Urinary bladder (tissue), 4 donors: ENCODE data around the gene SNAPIN. TPM values are rescaled to one million over a fixed set of nuclear protein-coding genes. Genes with fewer than 3 reads are reported as not detected.

Experiments
- DNase-seq: peaks from one replicate; pipeline ENCODE4 v3.0.0-alpha.2; 2015; ENCODE audit errors: extremely low spot score
- H3K27ac ChIP-seq: one replicate; pipeline ENCODE4 v1.5.1; 2013; ENCODE audit warnings: low read depth, mild to moderate bottlenecking, moderate library complexity
- H3K36me3 ChIP-seq: one replicate; pipeline ENCODE4 v1.6.1; 2013; ENCODE audit warnings: mild to moderate bottlenecking, moderate library complexity; ENCODE audit not compliant: insufficient read depth
- H3K4me1 ChIP-seq: one replicate; pipeline ENCODE4 v1.6.1; 2013; ENCODE audit warnings: mild to moderate bottlenecking, moderate library complexity; ENCODE audit not compliant: insufficient read depth
- H3K4me3 ChIP-seq: one replicate; pipeline ENCODE4 v1.5.1; 2013; ENCODE audit warnings: low read depth, low read length
- WGBS: extraction: QIAGEN DNeasy Blood & Tissue Kit; methylation state at CpG from one replicate; pipeline ENCODE4 v1.1.7; 2013; 5-methylcytosine and 5-hydroxymethylcytosine counted together
- polyA plus RNA-seq: library from polyadenylated mRNA; stranded (reverse); fragments of 200-250 nt; gene quantifications from one replicate; pipeline ENCODE4 v1.2.3, GENCODE V29; 2013
- total RNA-seq: library from RNA; depleted of rRNA; stranded (reverse); fragments of >200 nt; gene quantifications from one replicate; pipeline ENCODE4 v1.2.3, GENCODE V29; 2014
- donor health status: healthy with polysubstance abuse.
- donor health status: healthy.

Gene SNAPIN
- total and polyA plus RNA-seq, 2 donors: 36.9 to 55.9 TPM

GRCh38 chr1:153616144-153616916, 42.2 kb upstream of the SNAPIN start, which contains the start of gene S100A14:
S100A14 (minus strand) TSS chr1:153616325; CDS start chr1:153615858, 467 bp downstream.
- no peak for DNase-seq
- 69% methylated on average over 10 of the region's 10 CpGs for WGBS
- Histone ChIP-seq H3K36me3 (peaks cover 2% of the 10 kb centered on the region), H3K4me3 (no peak within 1 kb of the TSS), H3K27ac (peak within 1 kb of the TSS; percentile 13), H3K4me1 (no peaks in the 10 kb centered on the region)

GRCh38 chr1:153616917-153617311, 41.6 kb upstream of the SNAPIN start:
- WGBS: 68% methylated on average over 5 of the region's 5 CpGs
- no peak overlapping the region for H3K27ac ChIP-seq
- peaks cover 2% of the 10 kb centered on the region for H3K36me3 ChIP-seq
- DNase-seq: no peak
- H3K4me3 ChIP-seq: no peak overlapping the region
- H3K4me1 ChIP-seq: no peaks in the 10 kb centered on the region

- Histone ChIP-seq H3K4me3 (no peak overlapping the region), H3K27ac (no peak overlapping the region), H3K36me3 (peaks cover 2% of the 10 kb centered on the region), H3K4me1 (no peaks in the 10 kb centered on the region)
- DNase-seq: no peak
- 62% methylated on average over 6 of the region's 6 CpGs for WGBS
These were observed 40.8 kb upstream of the SNAPIN start for GRCh38 chr1:153617663-153618062.

DNA sequence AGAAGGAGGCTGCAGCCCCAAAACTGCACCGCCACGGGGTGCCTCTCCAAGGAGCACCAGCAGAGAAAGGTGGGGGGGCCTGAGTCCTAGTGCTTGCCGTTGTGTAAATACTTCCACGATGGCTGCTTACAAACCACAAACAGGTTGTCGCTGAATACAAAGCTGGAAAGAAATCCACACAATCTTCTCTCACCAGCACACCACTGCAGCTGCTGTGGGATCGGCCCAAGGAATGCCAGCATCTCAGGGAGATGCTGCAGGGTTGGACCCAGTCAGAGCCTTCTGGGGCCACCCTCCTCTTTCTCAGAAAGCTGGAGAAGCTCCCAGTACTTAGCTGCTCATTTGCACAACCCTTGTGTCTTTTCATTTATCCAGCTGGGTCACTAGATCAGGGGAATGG, 39.3 kb upstream of the SNAPIN start:
- H3K4me3 ChIP-seq: no peak overlapping the region
- no peak for DNase-seq
- peaks cover 2% of the 10 kb centered on the region for H3K36me3 ChIP-seq
- 95% methylated on average over 6 of the region's 6 CpGs for WGBS
- no peaks in the 10 kb centered on the region for H3K4me1 ChIP-seq
- no peak overlapping the region for H3K27ac ChIP-seq

DNA sequence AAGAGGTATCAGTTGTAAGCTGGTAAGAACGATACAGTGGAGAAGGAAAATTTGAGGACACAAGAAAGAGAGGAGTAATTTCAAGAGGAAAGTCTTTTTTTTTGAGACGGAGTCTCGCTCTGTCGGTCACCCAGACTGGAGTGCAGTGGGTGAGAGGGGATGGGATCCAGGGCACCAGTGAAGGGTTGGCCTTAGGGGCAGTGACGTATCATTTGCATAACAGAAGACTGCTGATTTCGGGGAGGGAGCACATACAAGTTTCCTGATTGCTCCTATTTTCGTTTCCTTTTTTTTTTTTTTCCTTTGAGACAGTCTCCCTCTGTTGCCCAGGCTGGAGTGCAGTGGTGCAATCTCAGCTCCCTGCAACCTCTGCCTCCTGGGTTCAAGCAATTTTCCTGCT, 35.4 kb upstream of the SNAPIN start:
- 80% methylated on average over 7 of the region's 7 CpGs for WGBS
- Histone ChIP-seq H3K4me1 (peaks cover 2% of the 10 kb centered on the region), H3K4me3 (no peak overlapping the region), H3K27ac (no peak overlapping the region), H3K36me3 (peaks cover 2% of the 10 kb centered on the region)
- no peak for DNase-seq

DNA sequence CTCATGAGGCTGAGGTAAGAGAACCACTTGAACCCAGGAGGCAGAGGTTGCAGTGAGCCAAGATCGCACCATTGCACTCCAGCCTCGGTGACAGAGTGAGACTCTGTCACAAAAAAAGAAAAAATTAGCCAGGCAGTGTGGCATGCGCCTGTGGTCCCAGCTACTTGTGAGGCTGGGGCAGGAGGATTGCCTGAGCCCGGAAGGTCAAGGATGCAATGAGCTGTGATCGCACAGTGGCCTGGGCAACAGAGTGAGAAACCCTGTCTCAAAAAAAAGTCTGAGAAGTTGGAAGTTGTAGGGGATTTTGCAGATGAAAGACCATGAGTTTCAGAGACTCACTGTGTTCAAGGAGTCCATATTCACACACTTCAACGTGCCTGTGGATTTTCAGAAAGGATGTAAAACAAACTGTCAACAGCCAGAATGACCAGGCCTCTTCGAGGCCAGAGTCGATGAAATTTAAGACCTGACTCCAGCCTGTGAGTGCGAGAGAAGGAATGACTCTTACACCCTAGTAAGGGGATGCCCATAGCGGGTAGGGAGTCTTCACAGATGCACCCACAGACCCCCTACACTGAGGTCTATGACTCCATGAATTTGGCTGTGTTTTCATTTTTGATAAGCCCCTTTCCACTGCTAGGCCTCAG, 33.4 kb upstream of the SNAPIN start:
- DNase-seq: no peak
- Histone ChIP-seq H3K36me3 (no peaks in the 10 kb centered on the region), H3K4me1 (peaks cover 2% of the 10 kb centered on the region), H3K4me3 (no peak overlapping the region), H3K27ac (no peak overlapping the region)
- 62% methylated on average over 10 of the region's 10 CpGs for WGBS

DNA sequence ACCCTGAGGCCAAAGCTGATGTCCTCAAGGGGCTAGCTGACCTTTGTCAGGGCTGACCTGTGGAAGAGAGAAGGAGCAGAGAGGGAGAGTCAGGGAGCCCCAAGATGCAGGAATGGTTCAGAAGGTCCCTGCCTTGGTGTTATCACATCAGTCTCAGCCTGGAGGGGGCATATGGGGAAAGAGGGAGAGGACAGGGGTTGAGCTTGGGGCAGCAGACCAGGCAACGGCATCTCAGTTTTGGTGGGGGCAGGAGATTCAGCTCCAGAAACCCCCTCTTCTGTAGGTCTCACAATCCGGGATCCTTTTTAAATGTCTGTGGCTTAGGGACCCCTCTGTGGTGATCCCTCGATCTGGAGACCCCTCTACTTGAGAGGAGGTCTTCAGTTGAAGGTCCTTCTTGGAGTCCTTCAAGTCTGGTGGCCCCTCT, 32.0 kb upstream of the SNAPIN start:
- Histone ChIP-seq H3K36me3 (no peaks in the 10 kb centered on the region), H3K27ac (peak overlapping the region; percentile 90), H3K4me1 (peaks cover 2% of the 10 kb centered on the region), H3K4me3 (peak overlapping the region; percentile 47)
- WGBS: 48% methylated on average over 3 of the region's 3 CpGs
- DNase-seq: no peak

DNA sequence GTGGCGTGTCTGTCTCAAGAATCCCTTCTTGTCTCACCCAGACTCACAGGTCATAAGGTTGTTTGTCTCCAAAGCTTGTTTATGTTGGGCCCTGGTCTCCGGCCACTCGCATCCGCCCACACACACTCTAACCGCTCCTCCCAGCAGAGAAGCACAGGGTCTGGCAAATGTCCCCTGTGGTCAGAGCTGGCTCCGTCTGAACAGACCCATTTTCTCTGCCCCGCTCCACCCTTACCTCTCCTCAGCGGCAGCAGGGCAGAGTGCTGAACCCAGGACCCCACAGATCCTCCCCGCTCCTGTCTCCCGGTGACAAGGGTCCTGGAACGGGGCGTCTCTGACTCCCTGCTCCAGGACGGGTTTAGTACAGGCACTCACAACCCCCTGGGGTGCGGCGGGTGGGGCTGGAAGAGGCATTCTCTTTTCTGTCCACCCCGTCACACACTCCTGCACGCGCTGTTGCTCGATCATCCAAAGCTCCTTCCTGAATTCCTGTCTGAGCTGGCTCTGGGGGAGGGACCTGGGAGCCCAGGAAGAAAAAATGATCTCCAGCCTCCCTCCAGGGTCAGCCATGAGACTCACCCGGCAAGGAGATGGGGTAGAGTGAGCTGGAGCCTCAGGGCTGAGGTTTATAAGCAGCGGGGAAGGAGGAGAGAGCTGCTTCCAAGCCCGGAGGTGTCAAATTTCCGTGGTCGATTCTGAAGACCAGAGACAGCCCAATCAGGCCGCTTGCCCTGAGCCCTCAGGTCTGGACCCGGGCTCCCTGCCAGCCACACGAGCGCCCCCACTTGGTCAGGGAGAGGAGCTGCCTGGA, 31.4 kb upstream of the SNAPIN start, which contains the start of gene S100A13:
S100A13 (minus strand) TSS at position 602 of the 811 bp plus-strand sequence. CDS start 1,033 bp downstream, outside the sequence.
- Histone ChIP-seq H3K4me1 (peaks cover 2% of the 10 kb centered on the region), H3K27ac (peak within 1 kb of the TSS; percentile 90), H3K36me3 (no peaks in the 10 kb centered on the region), H3K4me3 (peak within 1 kb of the TSS; percentile 47)
- no peak for DNase-seq
- WGBS: 8% methylated on average over 28 of the region's 28 CpGs

GRCh38 chr1:153627715-153628626, 30.5 kb upstream of the SNAPIN start, which contains the start of gene S100A1:
S100A1 (plus strand) TSS chr1:153628434; CDS start chr1:153630522, 2,088 bp downstream.
- DNase-seq: no peak
- Histone ChIP-seq H3K36me3 (no peaks in the 10 kb centered on the region), H3K27ac (peak within 1 kb of the TSS; percentile 90), H3K4me1 (peaks cover 2% of the 10 kb centered on the region), H3K4me3 (peak within 1 kb of the TSS; percentile 47)
- 69% methylated on average over 10 of the region's 10 CpGs for WGBS

DNA sequence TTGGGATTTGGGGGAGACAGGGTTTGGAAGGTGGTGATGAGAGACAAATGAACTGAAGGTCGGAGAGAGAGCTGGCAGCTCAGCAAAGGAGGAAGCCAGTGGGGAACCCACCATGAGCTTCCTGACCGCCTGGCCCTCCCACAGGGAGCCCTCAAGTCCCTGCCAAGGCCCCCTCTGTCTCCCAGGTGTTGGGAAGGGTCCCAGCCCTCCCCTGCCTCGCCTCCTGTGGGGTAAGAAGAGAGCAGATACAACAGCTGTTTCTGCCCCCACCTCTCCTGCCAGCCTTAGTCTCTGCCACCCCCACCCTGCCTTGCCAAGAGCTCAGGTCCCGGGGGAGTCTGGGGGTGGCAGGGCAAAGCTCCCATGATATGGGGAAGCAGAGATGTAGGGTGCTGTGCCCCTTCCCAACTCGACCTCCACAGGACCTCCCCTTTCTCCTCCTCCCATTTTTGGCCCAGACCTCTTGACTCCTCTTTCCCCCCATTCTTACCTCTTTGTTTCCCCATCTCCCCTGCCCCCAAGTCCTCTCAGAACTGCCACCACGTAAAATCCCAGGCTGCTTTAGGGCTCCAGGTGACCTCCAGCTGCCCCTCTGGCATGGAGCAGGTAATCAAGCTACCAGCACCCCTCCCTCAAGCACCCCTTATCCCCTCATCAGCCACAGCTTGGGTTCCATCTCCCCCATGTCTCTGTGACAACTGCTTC, 29.7 kb upstream of the SNAPIN start:
- Histone ChIP-seq H3K4me3 (no peak overlapping the region), H3K27ac (no peak overlapping the region), H3K36me3 (no peaks in the 10 kb centered on the region), H3K4me1 (peaks cover 2% of the 10 kb centered on the region)
- DNase-seq: no peak
- 86% methylated on average over 6 of the region's 6 CpGs for WGBS

DNA sequence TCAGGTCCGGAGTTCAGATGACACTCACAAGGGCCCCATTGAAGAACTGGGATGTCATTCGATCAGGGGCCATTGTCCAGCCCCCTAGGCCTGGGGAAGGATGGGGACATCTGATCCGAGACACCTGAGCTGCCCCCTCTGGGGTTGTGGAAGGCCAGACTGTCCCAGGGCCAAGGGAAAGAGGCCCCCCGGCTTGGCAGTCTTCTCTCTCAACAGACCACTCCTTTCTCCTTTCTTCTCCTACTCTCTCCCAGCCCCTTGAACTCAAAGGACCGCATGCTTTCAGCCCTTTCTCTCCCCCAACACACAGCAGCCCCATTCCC, 29.2 kb upstream of the SNAPIN start:
- DNase-seq: no peak
- Histone ChIP-seq H3K4me1 (peaks cover 2% of the 10 kb centered on the region), H3K36me3 (no peaks in the 10 kb centered on the region), H3K4me3 (no peak overlapping the region), H3K27ac (no peak overlapping the region)
- 73% methylated on average over 5 of the region's 5 CpGs for WGBS

DNA sequence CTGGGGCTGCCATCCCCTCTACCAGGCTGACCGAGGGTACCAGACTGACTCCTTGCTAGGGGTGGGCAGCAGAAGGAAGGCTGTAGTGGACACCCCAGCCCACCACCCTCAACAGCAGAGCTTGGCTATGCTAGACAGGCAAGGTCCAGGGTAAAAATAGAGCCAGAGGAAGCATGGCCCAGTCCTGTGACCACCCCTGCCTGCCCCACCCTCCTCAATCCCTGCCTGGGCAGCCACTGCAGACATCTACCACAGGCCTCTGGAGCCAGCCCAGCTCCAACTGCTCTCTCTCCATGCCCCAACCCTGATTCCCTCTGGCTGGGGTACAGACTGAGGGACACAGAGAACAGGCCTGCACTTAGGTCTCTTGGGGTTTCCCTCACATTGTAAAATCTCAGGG, 28.5 kb upstream of the SNAPIN start:
- H3K27ac ChIP-seq: no peak overlapping the region
- peaks cover 2% of the 10 kb centered on the region for H3K4me1 ChIP-seq
- no peak for DNase-seq
- no peak overlapping the region for H3K4me3 ChIP-seq
- H3K36me3 ChIP-seq: no peaks in the 10 kb centered on the region
- WGBS: 75% methylated on average over 1 of the region's 1 CpG
